GM13976 (cell line): ENCODE results near the gene THOC5.
A peak's percentile ranks its signal among the peaks of the same experiment; 100 is the strongest.

Experiments used
- DNase-seq: peaks from one replicate; pipeline ENCODE4 v3.0.0; 2012; ENCODE audit warnings: low spot score
- CTCF ChIP-seq: IDR thresholded peaks from 2 replicates; pipeline ENCODE4 v1.5.1; 2012; ENCODE audit warnings: borderline replicate concordance, mild to moderate bottlenecking; ENCODE audit not compliant: insufficient read depth; ENCODE audit errors: extremely low read depth, missing control alignments, control extremely low read depth
- in situ Hi-C: fragments of 300-500 bp; cut with MboI; formaldehyde crosslinking; loops from one replicate; pipeline ENCODE4 v1.12.0; 2022; ENCODE audit warnings: low sequenced_read_pairs, mixed read lengths, inconsistent platforms; ENCODE audit not compliant: unreplicated experiment

The THOC5 gene

GRCh38 chr22:29584975-29585374 lies 31.4 kb upstream of the THOC5 start:
- in situ Hi-C loops, result no loop called here
- no peak for TF ChIP-seq CTCF
- no peak for DNase-seq

- in situ Hi-C loops, result no loop called here
- TF ChIP-seq CTCF, result no peak
- no peak for DNase-seq
These were observed 28.2 kb upstream of the THOC5 start for GRCh38 chr22:29581799-29582198.

- peak; percentile 65 for DNase-seq
- no peak for TF ChIP-seq CTCF
- in situ Hi-C loops, result no loop called here
These were observed 26.7 kb upstream of the THOC5 start for GRCh38 chr22:29580200-29580810.

GRCh38 chr22:29578462-29579200 lies 25.1 kb upstream of the THOC5 start:
- DNase-seq, result no peak
- no peak for TF ChIP-seq CTCF
- in situ Hi-C loops, result no loop called here

GRCh38 chr22:29574762-29575450 lies 21.3 kb upstream of the THOC5 start:
- no peak for TF ChIP-seq CTCF
- in situ Hi-C loops, result no loop called here
- DNase-seq, result no peak

GRCh38 chr22:29570912-29571549 lies 17.5 kb upstream of the THOC5 start:
- in situ Hi-C loops, result no loop called here
- DNase-seq, result no peak
- TF ChIP-seq CTCF, result no peak
